Measurements from ENCODE around the gene PLEKHG1. TPM values are rescaled to one million over a fixed set of nuclear protein-coding genes. Genes with fewer than 3 reads are reported as not detected.

PLEKHG1 gene
- total and polyA plus RNA-seq, 2 donors (not counting 1 experiment from before 2014, with no cell fraction given), result 66.2 to 450 TPM

- Histone ChIP-seq H3K9me3 (ENCODE audit: control extremely low read depth in 1 of 3, control insufficient read depth in 2 of 3, insufficient read depth in 1 of 3, low read length in 2 of 3) (peaks cover 0 to 18% (median 0%) of the 10 kb centered on the region in 3 donors), H3K36me3 (replicated peaks in 1 of 2; ENCODE audit: control extremely low read depth in 1 of 2, control insufficient read depth in 1 of 2, extremely low read depth in 1 of 2, insufficient read depth in 2 of 2, low read length in 1 of 2) (no peaks in the 10 kb centered on the region), H3K4me1 (ENCODE audit: control insufficient read depth in 2 of 2, insufficient read depth in 2 of 2, low read length in 2 of 2) (peaks cover 27 to 31% of the 10 kb centered on the region in 2 donors), H4K20me1 (ENCODE audit: control insufficient read depth, insufficient read depth, low read length, poor library complexity, severe bottlenecking) (peaks cover 18% of the 10 kb centered on the region), H3K79me2 (ENCODE audit: control insufficient read depth, insufficient read depth, low read length) (peaks cover 19% of the 10 kb centered on the region), H3K27me3 (replicated peaks in 1 of 4; ENCODE audit: control extremely low read depth in 1 of 4, control insufficient read depth in 3 of 4, insufficient read depth in 4 of 4, low read length in 3 of 4) (peaks cover 0 to 50% (median 27%) of the 10 kb centered on the region in 4 experiments), H3K4me3 (ENCODE audit: control extremely low read depth in 1 of 5, extremely low read depth in 1 of 5, insufficient read depth in 1 of 5, low read depth in 2 of 5, low read length in 4 of 5) (no peak overlapping the region), H3K4me2 (replicated peaks; ENCODE audit: low read depth, low read length, poor library complexity, severe bottlenecking) (no peak overlapping the region), H3K9ac (ENCODE audit: low read length) (no peak overlapping the region), H2AFZ (ENCODE audit: insufficient read depth, low read depth, low read length, poor library complexity, severe bottlenecking) (no peak overlapping the region), H3K27ac (ENCODE audit: low read length in 2 of 2) (no peak overlapping the region)
- no CpG with 5 or more reads among the region's 6 CpGs for WGBS (ENCODE audit: insufficient coverage)
- no peak for TF ChIP-seq EZH2 (IDR thresholded peaks at IDR 0.05; ENCODE audit: borderline replicate concordance, insufficient read depth, low read depth, low read length, poor library complexity, severe bottlenecking)
- no peak for TF ChIP-seq CTCF (IDR thresholded peaks at IDR 0.05)
- no peak for ATAC-seq (ENCODE audit: low read depth)
- ChIA-PET POLR2A (no interaction called here), CTCF (no interaction called here)
- H3K27ac Mint-ChIP-seq, result no peak overlapping the region
- H3K4me1 Mint-ChIP-seq, result peaks cover 21% of the 10 kb centered on the region
- H3K4me3 Mint-ChIP-seq, result no peak overlapping the region
- intact Hi-C loops (cut with micrococcal nuclease), result loop anchor here (2.0 kb wide), 1 partner anchor 15 kb away; no protein-coding TSS in a partner anchor
- peaks cover 42% of the 10 kb centered on the region for H3K27me3 Mint-ChIP-seq
- no peak for DNase-seq
- H3K9me3 Mint-ChIP-seq (ENCODE audit: insufficient read depth), result no peaks in the 10 kb centered on the region
These were observed 23.8 kb upstream of the PLEKHG1 start for GRCh38 chr6:150575836-150576235.

GRCh38 chr6:150576651-150577226 is 22.9 kb upstream of the PLEKHG1 start:
- Histone ChIP-seq H3K27ac (ENCODE audit: low read length in 2 of 2) (no peak overlapping the region), H3K4me3 (ENCODE audit: control extremely low read depth in 1 of 5, extremely low read depth in 1 of 5, insufficient read depth in 1 of 5, low read depth in 2 of 5, low read length in 4 of 5) (no peak overlapping the region), H3K36me3 (replicated peaks in 1 of 2; ENCODE audit: control extremely low read depth in 1 of 2, control insufficient read depth in 1 of 2, extremely low read depth in 1 of 2, insufficient read depth in 2 of 2, low read length in 1 of 2) (no peaks in the 10 kb centered on the region), H3K4me1 (ENCODE audit: control insufficient read depth in 2 of 2, insufficient read depth in 2 of 2, low read length in 2 of 2) (peaks cover 27 to 31% of the 10 kb centered on the region in 2 donors), H3K9me3 (ENCODE audit: control extremely low read depth in 1 of 3, control insufficient read depth in 2 of 3, insufficient read depth in 1 of 3, low read length in 2 of 3) (peaks cover 0 to 18% (median 0%) of the 10 kb centered on the region in 3 donors), H3K4me2 (replicated peaks; ENCODE audit: low read depth, low read length, poor library complexity, severe bottlenecking) (no peak overlapping the region), H3K79me2 (ENCODE audit: control insufficient read depth, insufficient read depth, low read length) (peaks cover 19% of the 10 kb centered on the region), H3K27me3 (replicated peaks in 1 of 4; ENCODE audit: control extremely low read depth in 1 of 4, control insufficient read depth in 3 of 4, insufficient read depth in 4 of 4, low read length in 3 of 4) (peaks cover 0 to 42% (median 20%) of the 10 kb centered on the region in 4 experiments), H4K20me1 (ENCODE audit: control insufficient read depth, insufficient read depth, low read length, poor library complexity, severe bottlenecking) (peaks cover 18% of the 10 kb centered on the region), H3K9ac (ENCODE audit: low read length) (no peak overlapping the region), H2AFZ (ENCODE audit: insufficient read depth, low read depth, low read length, poor library complexity, severe bottlenecking) (no peak overlapping the region)
- Mint-ChIP-seq H3K4me1 (peaks cover 21% of the 10 kb centered on the region), H3K27me3 (peaks cover 37% of the 10 kb centered on the region), H3K4me3 (no peak overlapping the region), H3K9me3 (ENCODE audit: insufficient read depth) (no peaks in the 10 kb centered on the region), H3K27ac (peak overlapping the region; percentile 22)
- intact Hi-C loops (cut with micrococcal nuclease), result no loop called here
- DNase-seq (no peak), ATAC-seq (ENCODE audit: low read depth) (no peak)
- ChIA-PET CTCF (no interaction called here), POLR2A (no interaction called here)
- no peak for TF ChIP-seq EZH2 (IDR thresholded peaks at IDR 0.05; ENCODE audit: borderline replicate concordance, insufficient read depth, low read depth, low read length, poor library complexity, severe bottlenecking)
- no peak for TF ChIP-seq CTCF (IDR thresholded peaks at IDR 0.05)
- 71% methylated on average over 10 of the region's 15 CpGs for WGBS (ENCODE audit: insufficient coverage)
